Large intestine (tissue), 3 donors: Measurements from ENCODE around the gene AGBL1. TPM values are rescaled to one million over a fixed set of nuclear protein-coding genes. Genes with fewer than 3 reads are reported as not detected.

Experiments
- DNase-seq, 2 donors: peaks; one replicate each; pipeline versions ENCODE4 v3.0.0 to v3.0.0-alpha.2; 2013
- H3K27ac ChIP-seq: one replicate; pipeline ENCODE4 v1.5.1; 2013; ENCODE audit warnings: low read length
- H3K27me3 ChIP-seq: 2 replicates; pipeline ENCODE4 v1.6.1; 2013; ENCODE audit warnings: low read length; ENCODE audit not compliant: control insufficient read depth, insufficient read depth
- H3K36me3 ChIP-seq: 2 replicates; pipeline ENCODE4 v1.6.1; 2013; ENCODE audit warnings: low read length; ENCODE audit not compliant: control insufficient read depth, insufficient read depth
- H3K4me1 ChIP-seq: one replicate; pipeline ENCODE4 v1.6.1; 2013; ENCODE audit warnings: low read length; ENCODE audit not compliant: control insufficient read depth, insufficient read depth
- H3K4me3 ChIP-seq: one replicate; pipeline ENCODE4 v1.5.1; 2013; ENCODE audit warnings: low read length
- H3K9me3 ChIP-seq: one replicate; pipeline ENCODE4 v1.6.1; 2013; ENCODE audit warnings: mild to moderate bottlenecking, low read depth, low read length, moderate library complexity; ENCODE audit not compliant: control insufficient read depth
- WGBS: methylation state at CpG from one replicate; pipeline ENCODE4 v1.1.5; 2013; ENCODE audit warnings: low lambda C conversion rate; ENCODE audit not compliant: insufficient coverage; 5-methylcytosine and 5-hydroxymethylcytosine counted together
- polyA plus RNA-seq: library from polyadenylated mRNA; unstranded; fragments of 120-200 nt; gene quantifications from one replicate; pipeline ENCODE4 v1.2.1, GENCODE V29; 2013

The AGBL1 gene
- polyA plus RNA-seq, 1 donor: 0.04 TPM

GRCh38 chr15:86765281-86765680 lies 685.6 kb downstream of the AGBL1 start:
- no peaks in the 10 kb centered on the region for H3K4me1 ChIP-seq
- no peak overlapping the region for H3K27ac ChIP-seq
- 94% methylated on average over 3 of the region's 5 CpGs for WGBS
- no peak overlapping the region for H3K4me3 ChIP-seq
- no peaks in the 10 kb centered on the region for H3K27me3 ChIP-seq
- H3K9me3 ChIP-seq: no peaks in the 10 kb centered on the region
- no peak for DNase-seq
- H3K36me3 ChIP-seq: no peaks in the 10 kb centered on the region

DNA sequence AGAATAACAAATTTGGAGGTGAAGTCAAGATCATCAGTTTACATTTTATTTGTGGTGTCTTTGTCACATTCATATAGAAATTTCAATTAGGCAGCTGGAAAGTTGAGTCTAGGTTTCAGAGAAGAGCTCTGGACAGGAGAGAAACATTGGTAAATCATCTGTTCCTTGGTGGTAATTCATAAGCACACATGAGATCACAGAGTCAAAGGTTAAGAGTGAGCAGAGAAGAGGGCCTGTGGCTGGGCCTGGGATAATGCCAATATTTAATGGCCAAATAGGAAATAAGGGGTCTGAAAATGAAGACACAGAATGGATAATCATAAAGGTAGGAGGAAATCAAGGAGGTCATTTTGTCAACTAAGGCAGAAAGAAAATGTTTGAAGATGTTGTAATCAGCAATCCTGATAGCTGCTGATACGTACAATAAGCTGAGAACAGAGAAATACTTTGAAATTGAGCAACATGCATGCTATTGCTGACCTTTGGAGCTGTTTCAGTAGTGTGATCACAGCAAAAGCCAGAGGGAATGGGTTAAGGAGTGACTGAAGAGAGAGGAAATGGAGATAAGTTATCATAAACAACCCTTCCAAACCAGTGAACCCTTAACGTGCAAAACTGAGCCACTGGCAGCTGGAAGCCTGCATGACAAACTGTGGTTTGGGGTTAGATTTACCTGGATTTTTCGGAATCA lies 692.8 kb downstream of the AGBL1 start:
- DNase-seq: peak; percentile 93 to 97
- H3K27ac ChIP-seq: peak overlapping the region; percentile 64
- no peaks in the 10 kb centered on the region for H3K9me3 ChIP-seq
- H3K36me3 ChIP-seq: no peaks in the 10 kb centered on the region
- H3K4me3 ChIP-seq: no peak overlapping the region
- H3K4me1 ChIP-seq: peaks cover 30% of the 10 kb centered on the region
- WGBS: 0% methylated on average over 1 of the region's 3 CpGs
- H3K27me3 ChIP-seq: no peaks in the 10 kb centered on the region

DNA sequence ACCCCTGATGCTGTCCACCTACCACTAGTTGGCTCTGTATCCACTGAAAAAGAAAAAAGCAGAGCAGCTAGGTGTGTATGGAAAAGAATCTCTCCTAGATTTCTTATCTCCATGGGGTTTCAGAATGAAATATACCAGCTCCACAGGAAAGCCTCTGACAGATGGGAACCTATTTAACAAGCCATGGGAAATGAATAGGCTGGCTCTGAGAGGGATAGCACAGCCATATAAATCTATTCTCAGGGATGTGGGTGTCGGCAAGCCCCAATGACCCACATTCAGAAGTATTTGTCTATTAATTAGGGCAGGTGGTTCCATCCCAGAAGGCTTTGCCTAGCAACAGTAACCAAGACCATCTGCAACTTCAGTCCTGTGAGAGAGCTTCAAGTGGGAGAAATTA lies 694.1 kb downstream of the AGBL1 start:
- H3K4me1 ChIP-seq: peaks cover 30% of the 10 kb centered on the region
- no CpG with 5 or more reads among the region's 1 CpG for WGBS
- H3K9me3 ChIP-seq: no peaks in the 10 kb centered on the region
- peak overlapping the region; percentile 64 for H3K27ac ChIP-seq
- no peaks in the 10 kb centered on the region for H3K36me3 ChIP-seq
- DNase-seq: peak in 1 of 2 donors; percentile 27
- H3K4me3 ChIP-seq: no peak overlapping the region
- no peaks in the 10 kb centered on the region for H3K27me3 ChIP-seq

DNA sequence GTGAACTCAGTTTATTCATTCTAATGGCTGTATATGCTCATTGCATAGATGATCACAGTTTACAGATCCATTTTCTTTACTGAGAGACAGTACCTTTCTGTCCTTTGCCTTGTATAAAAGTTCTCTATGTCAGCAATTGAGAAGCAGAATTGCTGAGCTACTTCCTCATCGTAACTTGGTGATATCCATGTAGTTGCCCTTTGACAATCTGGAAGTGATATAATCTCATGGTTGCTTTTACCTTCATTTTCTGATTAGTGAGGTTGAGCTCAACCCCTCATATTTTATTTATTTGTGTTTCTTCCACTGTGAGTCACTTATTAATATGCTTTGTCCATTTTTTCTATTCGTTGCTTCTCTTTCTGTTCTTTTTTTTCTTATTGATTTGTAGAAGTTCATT lies 696.5 kb downstream of the AGBL1 start:
- WGBS: 67% methylated on average over 1 of the region's 2 CpGs
- Histone ChIP-seq H3K4me1 (peaks cover 30% of the 10 kb centered on the region), H3K27ac (peak overlapping the region; percentile 14), H3K36me3 (no peaks in the 10 kb centered on the region), H3K4me3 (no peak overlapping the region), H3K27me3 (no peaks in the 10 kb centered on the region), H3K9me3 (no peaks in the 10 kb centered on the region)
- peak; percentile 35 to 74 for DNase-seq

- Histone ChIP-seq H3K4me3 (no peak overlapping the region), H3K27me3 (no peaks in the 10 kb centered on the region), H3K9me3 (no peaks in the 10 kb centered on the region), H3K27ac (no peak overlapping the region), H3K4me1 (no peaks in the 10 kb centered on the region), H3K36me3 (no peaks in the 10 kb centered on the region)
- DNase-seq: no peak
- no CpG with 5 or more reads among the region's 1 CpG for WGBS
Measured at GRCh38 chr15:86796521-86796920, 716.9 kb downstream of the AGBL1 start.

- H3K4me3 ChIP-seq: no peak overlapping the region
- H3K27ac ChIP-seq: no peak overlapping the region
- no peaks in the 10 kb centered on the region for H3K36me3 ChIP-seq
- H3K27me3 ChIP-seq: no peaks in the 10 kb centered on the region
- no peak for DNase-seq
- no peaks in the 10 kb centered on the region for H3K9me3 ChIP-seq
- no CpG with 5 or more reads among the region's 3 CpGs for WGBS
- no peaks in the 10 kb centered on the region for H3K4me1 ChIP-seq
Measured at GRCh38 chr15:86797135-86797534, 717.5 kb downstream of the AGBL1 start.

- no peaks in the 10 kb centered on the region for H3K4me1 ChIP-seq
- H3K36me3 ChIP-seq: no peaks in the 10 kb centered on the region
- no peaks in the 10 kb centered on the region for H3K9me3 ChIP-seq
- H3K27ac ChIP-seq: no peak overlapping the region
- no peak overlapping the region for H3K4me3 ChIP-seq
- no peak for DNase-seq
- 92% methylated on average over 2 of the region's 3 CpGs for WGBS
- no peaks in the 10 kb centered on the region for H3K27me3 ChIP-seq
Measured at GRCh38 chr15:86799226-86799625, 719.6 kb downstream of the AGBL1 start.

DNA sequence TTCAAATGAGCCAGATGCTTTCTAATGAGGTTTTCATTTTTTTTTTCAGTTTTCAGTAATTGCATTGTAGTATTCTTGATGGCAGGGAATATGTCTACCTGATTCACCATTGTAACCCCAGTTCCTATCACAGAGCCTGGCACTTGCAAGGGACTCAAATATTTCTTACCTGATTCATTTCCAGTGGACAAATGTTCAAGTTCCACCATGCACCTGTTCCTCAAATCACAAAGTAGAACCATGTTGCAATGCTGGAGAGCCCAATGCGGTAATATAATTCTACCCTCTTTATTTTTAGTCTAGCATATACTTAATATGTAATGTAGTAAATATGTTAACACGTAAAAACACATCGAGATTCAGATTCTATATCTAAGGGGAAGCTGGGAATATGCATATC lies 722.6 kb downstream of the AGBL1 start:
- 80% methylated on average over 1 of the region's 3 CpGs for WGBS
- Histone ChIP-seq H3K27me3 (no peaks in the 10 kb centered on the region), H3K9me3 (no peaks in the 10 kb centered on the region), H3K27ac (no peak overlapping the region), H3K4me3 (no peak overlapping the region), H3K36me3 (no peaks in the 10 kb centered on the region), H3K4me1 (no peaks in the 10 kb centered on the region)
- DNase-seq: no peak

GRCh38 chr15:86804406-86804805 lies 724.7 kb downstream of the AGBL1 start:
- DNase-seq: no peak
- Histone ChIP-seq H3K27me3 (no peaks in the 10 kb centered on the region), H3K9me3 (no peaks in the 10 kb centered on the region), H3K36me3 (no peaks in the 10 kb centered on the region), H3K4me1 (no peaks in the 10 kb centered on the region), H3K4me3 (no peak overlapping the region), H3K27ac (no peak overlapping the region)
- WGBS: 100% methylated on average over 2 of the region's 2 CpGs

DNA sequence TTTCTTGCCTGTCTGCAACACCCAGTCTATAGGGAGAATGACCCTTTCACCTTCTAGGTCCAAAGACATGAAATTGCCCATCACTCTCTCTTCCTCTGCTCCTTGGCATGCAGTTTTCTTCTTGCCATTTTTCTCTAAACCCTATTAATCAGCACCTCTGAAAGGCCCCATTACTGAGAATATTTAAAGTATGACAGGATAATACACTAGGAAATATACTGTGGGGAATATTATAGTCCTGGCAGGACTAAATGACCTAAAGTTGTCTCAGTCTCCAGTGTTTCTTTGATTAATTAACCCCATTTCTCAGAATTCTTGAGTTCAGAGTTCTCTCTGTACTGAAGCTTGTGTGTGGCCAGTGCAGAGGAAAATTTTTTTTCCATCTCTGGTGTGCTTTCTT lies 730.7 kb downstream of the AGBL1 start:
- DNase-seq: no peak
- Histone ChIP-seq H3K4me1 (peaks cover 15% of the 10 kb centered on the region), H3K9me3 (no peaks in the 10 kb centered on the region), H3K27me3 (no peaks in the 10 kb centered on the region), H3K27ac (no peak overlapping the region), H3K4me3 (no peak overlapping the region), H3K36me3 (no peaks in the 10 kb centered on the region)

GRCh38 chr15:86813892-86814291 lies 734.2 kb downstream of the AGBL1 start:
- H3K27ac ChIP-seq: peak overlapping the region; percentile 66

More at GRCh38 chr15:86813892-86814291, 734.2 kb downstream of the AGBL1 start:
- Histone ChIP-seq H3K4me1 (peaks cover 17% of the 10 kb centered on the region), H3K4me3 (no peak overlapping the region), H3K9me3 (no peaks in the 10 kb centered on the region), H3K27me3 (no peaks in the 10 kb centered on the region), H3K36me3 (no peaks in the 10 kb centered on the region)
- DNase-seq: no peak
- WGBS: no CpG with 5 or more reads among the region's 7 CpGs
